WERI-Rb-1 (cell line): Measurements from ENCODE around the gene TLX1.

Experiments
- DNase-seq: peaks from one replicate; pipeline ENCODE4 v3.0.0-alpha.2; 2020
- H3K27ac ChIP-seq: fragments of 250-450 bp; sonication (Bioruptor Pico); 2 replicates; pipeline ENCODE4 v1.5.1; 2020; ENCODE audit warnings: mild to moderate bottlenecking, moderate library complexity
- H3K27me3 ChIP-seq: fragments of 250-450 bp; sonication (Bioruptor Pico); 2 replicates; pipeline ENCODE4 v1.5.1; 2021; ENCODE audit warnings: mild to moderate bottlenecking, low read depth, moderate library complexity; ENCODE audit not compliant: insufficient read depth, severe bottlenecking
- H3K36me3 ChIP-seq: fragments of 250-450 bp; sonication (Bioruptor Pico); 2 replicates; pipeline ENCODE4 v1.5.1; 2020; ENCODE audit warnings: mild to moderate bottlenecking, moderate library complexity
- H3K4me3 ChIP-seq: 2 replicates; pipeline ENCODE4 v1.5.1; 2011; ENCODE audit warnings: low read depth, mild to moderate bottlenecking, control low read depth, low read length
- H3K9me3 ChIP-seq: fragments of 250-450 bp; sonication (Bioruptor Pico); 2 replicates; pipeline ENCODE4 v1.5.1; 2021; ENCODE audit warnings: mild to moderate bottlenecking, moderate library complexity; ENCODE audit not compliant: severe bottlenecking
- TF ChIP-seq, protein P1 (sequence below): IDR thresholded peaks from 2 replicates; pipeline ENCODE4 v1.5.1; 2011; ENCODE audit warnings: low read depth, mild to moderate bottlenecking, control low read depth, inconsistent platforms, low read length

TLX1 gene

DNA sequence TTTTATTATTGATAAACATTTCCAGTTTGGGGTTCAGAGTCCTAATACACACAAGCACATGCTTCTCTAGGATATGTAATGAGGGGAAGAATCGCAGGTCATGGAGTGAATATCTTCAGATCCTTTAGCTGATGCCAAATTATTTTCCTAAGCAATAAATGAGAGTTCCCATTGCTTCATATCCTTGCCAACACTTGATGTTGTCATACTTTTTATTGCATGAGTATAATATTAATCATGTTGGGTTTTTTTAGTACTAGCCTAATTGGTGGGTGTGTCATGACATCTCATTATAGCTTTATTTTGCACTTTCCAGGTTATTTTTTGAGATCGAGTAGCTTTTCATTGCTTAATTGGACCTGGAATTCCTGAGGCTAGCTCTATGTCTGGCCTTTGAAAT is 35.3 kb downstream of the TLX1 start:
- H3K4me3 ChIP-seq: no peak overlapping the region
- no peaks in the 10 kb centered on the region for H3K9me3 ChIP-seq
- no peaks in the 10 kb centered on the region for H3K27me3 ChIP-seq
- H3K27ac ChIP-seq: no peak overlapping the region
- TF ChIP-seq, protein P1, sequence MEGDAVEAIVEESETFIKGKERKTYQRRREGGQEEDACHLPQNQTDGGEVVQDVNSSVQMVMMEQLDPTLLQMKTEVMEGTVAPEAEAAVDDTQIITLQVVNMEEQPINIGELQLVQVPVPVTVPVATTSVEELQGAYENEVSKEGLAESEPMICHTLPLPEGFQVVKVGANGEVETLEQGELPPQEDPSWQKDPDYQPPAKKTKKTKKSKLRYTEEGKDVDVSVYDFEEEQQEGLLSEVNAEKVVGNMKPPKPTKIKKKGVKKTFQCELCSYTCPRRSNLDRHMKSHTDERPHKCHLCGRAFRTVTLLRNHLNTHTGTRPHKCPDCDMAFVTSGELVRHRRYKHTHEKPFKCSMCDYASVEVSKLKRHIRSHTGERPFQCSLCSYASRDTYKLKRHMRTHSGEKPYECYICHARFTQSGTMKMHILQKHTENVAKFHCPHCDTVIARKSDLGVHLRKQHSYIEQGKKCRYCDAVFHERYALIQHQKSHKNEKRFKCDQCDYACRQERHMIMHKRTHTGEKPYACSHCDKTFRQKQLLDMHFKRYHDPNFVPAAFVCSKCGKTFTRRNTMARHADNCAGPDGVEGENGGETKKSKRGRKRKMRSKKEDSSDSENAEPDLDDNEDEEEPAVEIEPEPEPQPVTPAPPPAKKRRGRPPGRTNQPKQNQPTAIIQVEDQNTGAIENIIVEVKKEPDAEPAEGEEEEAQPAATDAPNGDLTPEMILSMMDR: no peak
- H3K36me3 ChIP-seq: no peaks in the 10 kb centered on the region
- DNase-seq: no peak

DNA sequence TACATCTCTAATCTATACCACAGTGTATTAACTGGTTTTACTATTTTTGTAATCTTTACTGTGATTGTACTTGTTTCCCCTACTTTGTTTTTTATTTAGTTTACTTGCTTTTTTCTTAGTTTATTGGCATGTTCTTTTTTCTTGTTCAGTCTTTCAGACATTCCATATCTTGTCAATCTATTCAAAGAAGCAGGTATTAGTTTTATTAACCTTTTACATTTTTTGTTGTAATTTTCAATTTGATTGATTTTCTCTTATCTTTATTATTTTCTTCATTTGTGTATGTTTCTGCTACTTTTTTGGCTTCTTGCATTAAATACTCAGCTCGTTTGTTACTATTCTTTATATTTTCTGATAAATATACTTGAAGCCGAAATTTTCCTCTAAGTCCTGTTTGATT is 41.6 kb downstream of the TLX1 start:
- Histone ChIP-seq H3K27me3 (no peaks in the 10 kb centered on the region), H3K36me3 (no peaks in the 10 kb centered on the region), H3K4me3 (no peak overlapping the region), H3K9me3 (peaks cover 3% of the 10 kb centered on the region), H3K27ac (no peak overlapping the region)
- TF ChIP-seq, protein P1: no peak
- no peak for DNase-seq

DNA sequence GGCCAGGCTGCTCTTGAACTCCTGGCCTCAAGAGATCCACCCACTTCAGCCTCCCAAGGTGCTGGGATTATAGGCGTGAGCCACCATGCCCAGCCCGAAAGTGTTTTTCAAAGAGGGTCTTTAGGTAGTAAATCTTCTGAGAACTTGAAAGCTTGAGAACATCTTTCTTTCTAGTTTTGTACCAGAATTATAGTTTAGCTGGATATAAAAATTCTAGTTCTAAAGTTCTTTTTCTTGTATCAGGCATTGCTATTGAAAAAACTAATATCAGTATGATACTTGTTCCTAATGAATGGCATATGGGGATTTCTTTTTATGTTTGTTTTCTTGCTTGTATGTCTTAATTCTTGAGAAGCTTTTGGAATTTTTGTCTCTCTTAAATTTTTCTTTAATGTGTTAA is 43.2 kb downstream of the TLX1 start:
- Histone ChIP-seq H3K9me3 (peaks cover 3% of the 10 kb centered on the region), H3K4me3 (no peak overlapping the region), H3K27me3 (no peaks in the 10 kb centered on the region), H3K27ac (no peak overlapping the region), H3K36me3 (no peaks in the 10 kb centered on the region)
- TF ChIP-seq, protein P1: no peak
- no peak for DNase-seq

DNA sequence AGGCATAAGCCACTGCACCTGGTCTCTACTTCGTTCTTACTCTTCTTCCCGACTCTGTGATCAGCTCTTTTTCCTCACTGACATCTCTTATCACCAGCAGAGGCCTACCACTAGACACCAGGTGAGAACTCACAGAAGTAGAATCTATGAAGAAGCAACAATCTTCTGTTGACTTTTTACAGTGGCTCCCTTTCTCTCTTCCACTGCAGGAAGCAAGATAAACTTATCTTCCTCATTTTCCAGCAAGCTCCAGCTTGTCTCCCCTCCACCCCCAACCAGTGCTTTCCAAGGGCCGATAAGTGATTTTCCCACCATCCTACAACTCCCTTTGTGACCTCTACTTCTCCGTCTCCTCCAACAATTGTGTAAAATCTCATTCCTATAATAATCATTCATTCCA is 45.5 kb downstream of the TLX1 start:
- TF ChIP-seq, protein P1: no peak
- H3K27ac ChIP-seq: no peak overlapping the region
- no peak for DNase-seq
- H3K27me3 ChIP-seq: no peaks in the 10 kb centered on the region
- H3K36me3 ChIP-seq: no peaks in the 10 kb centered on the region
- peaks cover 3% of the 10 kb centered on the region for H3K9me3 ChIP-seq
- no peak overlapping the region for H3K4me3 ChIP-seq

DNA sequence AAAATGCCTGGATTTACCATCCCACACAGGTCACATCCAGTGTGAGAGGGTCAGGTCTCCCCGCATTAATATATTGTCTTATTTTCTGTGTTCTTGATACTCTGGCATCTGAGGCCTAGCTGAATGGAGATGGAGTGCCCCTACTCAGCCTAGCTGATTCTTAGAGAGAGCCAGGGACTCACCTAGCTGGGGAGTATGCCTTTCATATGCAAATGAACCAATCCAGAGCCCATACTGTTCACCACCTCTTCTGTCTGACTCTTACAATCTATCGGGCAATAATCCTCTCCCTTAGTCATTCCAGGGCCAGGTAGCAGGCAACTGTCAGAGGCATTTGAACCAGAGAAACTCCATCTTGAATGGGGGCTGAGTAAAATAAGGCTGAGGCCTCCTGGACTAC is 51.8 kb downstream of the TLX1 start:
- Histone ChIP-seq H3K9me3 (no peaks in the 10 kb centered on the region), H3K27ac (no peak overlapping the region), H3K4me3 (no peak overlapping the region), H3K36me3 (no peaks in the 10 kb centered on the region), H3K27me3 (no peaks in the 10 kb centered on the region)
- TF ChIP-seq, protein P1: no peak
- DNase-seq: no peak

DNA sequence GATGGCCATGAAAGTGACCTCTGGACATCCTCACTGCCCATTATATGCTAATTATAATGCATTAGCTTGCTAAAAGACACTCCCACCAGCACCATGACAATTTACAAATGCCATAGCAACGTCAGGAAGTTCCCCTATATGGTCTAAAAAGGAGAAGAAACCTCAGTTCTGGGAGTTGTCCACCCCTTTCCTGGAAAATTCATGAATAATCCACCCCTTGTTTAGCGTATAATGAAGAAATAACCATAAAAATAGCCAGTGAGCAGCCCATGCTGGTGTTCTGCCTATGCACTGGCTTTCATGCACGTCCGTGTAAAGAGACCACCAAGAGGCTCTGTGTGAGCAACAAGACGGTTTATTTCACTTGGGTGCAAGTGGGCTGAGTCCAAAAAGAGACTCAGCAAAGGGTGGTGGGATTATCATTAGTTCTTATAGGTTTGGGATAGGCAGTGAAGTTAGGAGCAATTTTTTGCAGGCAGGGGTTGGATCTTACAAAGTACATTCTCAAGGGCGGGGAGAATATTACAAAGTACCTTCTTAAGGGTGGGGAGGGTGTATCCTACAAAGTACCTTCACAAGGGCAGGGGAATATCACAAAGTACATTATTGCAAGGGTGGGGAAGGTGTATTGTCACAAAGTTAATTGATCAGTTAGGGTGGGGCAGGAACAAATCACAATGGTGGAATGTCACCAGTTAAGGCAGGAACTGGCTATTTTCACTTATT is 52.5 kb downstream of the TLX1 start:
- no peaks in the 10 kb centered on the region for H3K27me3 ChIP-seq
- no peak overlapping the region for H3K4me3 ChIP-seq
- no peak for DNase-seq
- TF ChIP-seq, protein P1: no peak
- H3K36me3 ChIP-seq: no peaks in the 10 kb centered on the region
- H3K27ac ChIP-seq: no peak overlapping the region
- H3K9me3 ChIP-seq: no peaks in the 10 kb centered on the region
